Erythroblast (primary cell): Measurements from ENCODE around the gene TBC1D25.

Experiments used
- GATA1 ChIP-seq: IDR thresholded peaks from 2 replicates; pipeline ENCODE4 v1.6.1; 2011; ENCODE audit warnings: low read depth, mild to moderate bottlenecking, control low read depth, low read length, moderate library complexity
- POLR2A ChIP-seq: IDR thresholded peaks from 2 replicates; pipeline ENCODE4 v1.6.1; 2011; ENCODE audit warnings: mild to moderate bottlenecking, low read length

DNA sequence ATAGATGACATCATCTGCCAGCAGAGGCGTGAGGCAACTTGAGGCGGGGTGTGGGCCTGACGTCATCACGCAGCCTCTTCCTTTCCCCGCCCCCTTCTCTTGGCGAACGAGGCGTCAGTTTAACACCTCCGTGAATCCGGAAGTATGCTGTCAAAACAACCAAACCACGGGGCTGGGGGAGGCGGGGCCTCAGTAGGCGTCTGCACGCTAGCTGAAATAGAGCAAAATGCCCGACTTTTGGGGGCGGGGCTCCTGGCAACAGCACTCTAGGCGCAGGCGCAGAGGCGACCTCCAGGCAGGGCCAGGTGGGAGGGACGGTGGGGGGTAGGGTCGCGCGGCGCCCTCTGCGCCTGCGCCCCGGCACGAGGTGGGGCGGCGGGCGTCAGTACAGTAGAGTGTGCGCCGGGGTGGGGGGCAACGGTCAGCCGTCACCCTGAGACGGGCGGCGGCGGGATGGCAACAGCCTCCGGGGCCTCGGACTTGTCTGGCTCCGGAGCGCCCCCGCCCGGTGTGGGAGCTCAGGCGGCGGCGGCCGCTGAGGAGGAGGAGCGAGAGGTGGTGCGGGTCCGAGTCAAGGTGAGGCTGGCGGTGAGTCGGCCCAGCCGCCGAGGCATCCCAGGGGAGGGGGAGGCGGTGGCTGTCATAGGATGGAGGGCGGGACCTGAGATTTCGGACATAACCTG is at the start of gene TBC1D25:
- no peak for TF ChIP-seq POLR2A
- TF ChIP-seq GATA1: no peak
